Muscle of back (tissue), 11 donors: ENCODE measurements around the gene GLYR1. TPM values are rescaled to one million over a fixed set of nuclear protein-coding genes. Genes with fewer than 3 reads are reported as not detected.

Source experiments
- DNase-seq, 3 donors: peaks; one replicate each; pipeline versions ENCODE4 v3.0.0 to v3.0.0-alpha.2; 2013
- polyA plus RNA-seq, 10 donors: library from polyadenylated mRNA; unstranded; fragments of 120-200 nt; gene quantifications; one replicate each; pipeline ENCODE4 v1.2.1, GENCODE V29; 2013; ENCODE audit not compliant: insufficient read length in 10 of 10

GLYR1 gene
- polyA plus RNA-seq, 10 donors: 40.5 to 61.3 (median 49.6) TPM

GRCh38 chr16:4852221-4852872 lies 5.3 kb upstream of the GLYR1 start:
- DNase-seq: no peak

- DNase-seq: no peak
These were observed 3.1 kb upstream of the GLYR1 start for GRCh38 chr16:4850211-4850610.

DNA sequence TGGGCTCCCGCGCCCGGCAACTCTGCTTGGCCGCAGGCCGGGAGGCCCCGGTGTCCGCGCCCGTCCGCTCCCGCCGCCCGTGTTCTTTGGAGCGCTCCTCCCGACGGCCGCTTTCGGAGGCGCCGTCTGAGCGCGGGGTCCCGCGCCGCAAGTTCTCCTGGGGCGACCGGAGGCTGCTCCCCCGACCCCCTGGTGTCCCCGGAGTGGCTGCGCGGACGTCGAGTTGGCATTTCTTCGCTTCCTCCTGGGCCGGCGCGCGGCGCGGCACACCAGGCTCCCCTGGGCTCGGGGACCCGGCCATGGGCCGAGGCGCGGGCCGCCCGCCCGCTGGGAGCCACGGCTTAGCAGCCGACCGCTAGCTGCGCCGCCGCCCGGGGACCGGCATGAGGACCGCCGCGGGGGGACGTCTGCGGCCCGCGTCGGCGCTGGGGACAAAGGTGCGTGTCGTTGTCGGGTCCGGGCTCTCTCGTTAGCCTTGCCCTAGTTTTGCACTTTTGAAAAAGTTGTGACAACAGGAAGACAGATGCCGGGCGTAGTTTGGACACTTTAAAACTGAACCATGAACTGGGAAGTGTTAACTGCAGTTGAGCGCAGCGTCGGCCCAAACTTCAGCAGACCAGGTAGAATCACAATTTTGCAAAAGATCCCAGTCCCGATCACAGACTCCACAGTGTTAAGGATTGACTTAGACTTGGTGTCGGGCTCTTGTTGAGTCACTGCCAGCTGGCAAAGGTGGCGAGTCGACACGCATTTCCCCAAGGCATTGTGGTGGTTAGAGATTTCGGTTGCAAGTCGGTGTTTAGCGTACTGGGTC lies 893 bp upstream of the GLYR1 start:
- DNase-seq: peak; percentile 25 to 59 (median 27)

DNA sequence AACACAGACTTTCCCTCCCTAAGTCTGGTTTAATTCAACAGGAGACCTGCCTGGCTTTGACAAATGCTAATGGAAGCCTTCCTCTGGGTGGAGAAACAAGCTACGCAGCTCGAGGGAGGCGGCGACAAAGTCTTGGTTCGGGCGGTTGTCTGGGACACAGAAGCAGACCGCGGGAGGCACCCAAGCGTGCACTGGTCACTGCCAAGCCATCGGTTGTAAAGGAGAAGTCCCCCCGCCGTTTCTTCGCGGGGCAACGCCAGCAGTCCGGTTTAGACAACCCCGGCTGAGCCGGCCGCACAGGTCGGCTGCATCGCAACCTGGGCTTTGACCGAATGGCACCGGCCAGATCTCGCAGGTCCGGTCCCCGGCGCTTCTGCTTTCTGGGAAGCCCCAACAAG lies 586 bp downstream of the GLYR1 start:
- DNase-seq: peak; percentile 17 to 60 (median 32)

DNA sequence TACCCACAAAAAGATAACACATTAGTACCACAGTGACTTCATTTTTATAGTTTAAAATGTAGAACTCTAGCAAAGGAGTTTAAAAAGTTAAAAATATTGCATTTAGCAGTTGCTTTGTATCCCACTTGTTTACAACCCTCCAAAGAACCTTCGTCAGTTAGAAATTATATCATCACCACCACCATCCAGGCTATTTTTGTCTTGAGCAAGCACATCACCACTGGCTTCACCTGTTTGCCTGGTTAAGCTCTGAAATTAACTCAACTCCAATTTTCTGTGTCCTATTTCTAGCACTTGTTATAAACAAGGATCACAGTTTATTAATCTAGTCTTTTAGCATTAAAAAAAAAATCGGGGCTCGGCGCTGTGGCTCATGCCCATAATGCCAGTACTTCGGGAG lies 6.1 kb downstream of the GLYR1 start:
- no peak for DNase-seq

- no peak for DNase-seq
These were observed 7.1 kb downstream of the GLYR1 start for GRCh38 chr16:4839942-4840341.

DNA sequence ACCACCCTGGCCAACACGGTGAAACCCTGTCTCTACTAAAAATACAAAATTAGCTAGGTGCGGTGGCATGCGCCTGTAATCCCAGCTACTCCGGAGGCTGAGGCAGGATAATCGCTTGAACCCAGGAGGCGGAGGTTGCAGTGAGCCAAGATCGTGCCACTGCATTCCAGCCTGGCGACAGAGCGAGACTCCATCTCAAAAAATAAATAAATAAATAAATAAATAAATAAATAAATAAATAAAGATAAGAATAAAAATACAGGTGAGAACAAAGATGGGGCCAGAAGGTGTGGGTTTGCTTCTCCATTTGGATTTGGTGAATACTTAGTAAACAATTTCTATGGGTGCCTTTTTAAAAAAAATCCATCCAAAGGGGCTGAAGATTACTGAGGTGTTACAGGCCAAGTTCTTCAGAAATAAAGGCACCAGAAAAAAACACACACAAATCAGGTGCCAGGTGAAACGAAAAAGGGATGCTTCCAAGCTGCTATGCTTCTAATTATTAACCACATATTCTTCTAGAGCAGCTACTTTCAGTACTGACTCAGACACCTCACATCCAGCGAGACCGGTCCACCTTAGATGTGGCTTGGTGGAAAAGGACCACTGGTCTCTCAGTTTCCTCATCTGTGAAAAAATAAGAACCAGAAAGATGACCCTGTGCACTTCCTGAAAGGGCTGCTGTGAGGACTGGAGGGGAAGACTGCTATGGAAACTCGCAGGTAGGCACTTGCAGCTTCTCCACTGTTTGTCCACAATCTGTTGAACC lies 9.2 kb downstream of the GLYR1 start:
- DNase-seq: no peak

DNA sequence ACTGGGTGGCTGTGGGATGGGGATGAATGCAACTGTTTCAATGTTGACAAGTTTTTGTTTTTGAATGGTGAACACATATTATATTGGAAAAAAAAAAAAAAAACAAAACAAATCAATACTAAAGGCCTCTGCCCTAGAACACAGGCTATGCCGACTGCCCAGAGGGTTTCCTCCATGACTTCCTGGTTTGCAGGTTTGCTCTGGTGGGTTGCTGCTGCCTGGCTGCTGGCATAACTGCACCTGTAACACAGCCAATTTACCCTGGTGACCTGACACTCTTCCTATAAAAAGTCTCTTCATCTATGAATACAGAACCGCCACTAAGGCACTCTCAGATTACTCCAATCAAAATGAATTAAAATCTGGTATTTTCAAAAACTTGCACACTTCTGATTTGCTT lies 10.4 kb downstream of the GLYR1 start:
- DNase-seq: no peak

- no peak for DNase-seq
These were observed 13.5 kb downstream of the GLYR1 start for GRCh38 chr16:4833584-4833983.

GRCh38 chr16:4832698-4833343 lies 14.3 kb downstream of the GLYR1 start:
- no peak for DNase-seq

DNA sequence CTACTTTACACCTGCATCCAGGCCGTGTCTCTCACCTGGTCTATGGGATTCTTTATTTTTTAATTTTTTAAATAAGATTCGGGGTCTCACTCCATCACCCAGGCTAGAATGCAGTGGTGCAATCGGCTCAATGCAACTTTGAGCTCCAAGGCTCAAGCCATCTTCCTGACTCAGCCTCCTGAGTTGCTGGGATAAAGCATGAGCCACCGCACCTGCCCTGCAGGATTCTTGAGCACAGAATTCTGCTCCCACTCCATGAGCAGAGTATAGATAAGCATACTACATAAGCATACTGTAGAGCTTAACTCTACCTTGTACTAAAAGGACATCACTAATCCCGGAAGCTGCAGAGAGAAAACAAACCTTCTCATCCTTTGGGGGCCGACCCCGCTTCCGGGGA lies 15.5 kb downstream of the GLYR1 start:
- DNase-seq: no peak

GRCh38 chr16:4830408-4830807 lies 16.7 kb downstream of the GLYR1 start:
- no peak for DNase-seq

GRCh38 chr16:4828567-4829321 lies 18.3 kb downstream of the GLYR1 start:
- DNase-seq: no peak

- DNase-seq: no peak
These were observed 20.1 kb downstream of the GLYR1 start for GRCh38 chr16:4826980-4827379.

GRCh38 chr16:4826526-4826925 lies 20.6 kb downstream of the GLYR1 start:
- DNase-seq: no peak

GRCh38 chr16:4825196-4825595 lies 21.9 kb downstream of the GLYR1 start:
- DNase-seq: no peak

- no peak for DNase-seq
These were observed 26.4 kb downstream of the GLYR1 start for GRCh38 chr16:4820652-4821051.

DNA sequence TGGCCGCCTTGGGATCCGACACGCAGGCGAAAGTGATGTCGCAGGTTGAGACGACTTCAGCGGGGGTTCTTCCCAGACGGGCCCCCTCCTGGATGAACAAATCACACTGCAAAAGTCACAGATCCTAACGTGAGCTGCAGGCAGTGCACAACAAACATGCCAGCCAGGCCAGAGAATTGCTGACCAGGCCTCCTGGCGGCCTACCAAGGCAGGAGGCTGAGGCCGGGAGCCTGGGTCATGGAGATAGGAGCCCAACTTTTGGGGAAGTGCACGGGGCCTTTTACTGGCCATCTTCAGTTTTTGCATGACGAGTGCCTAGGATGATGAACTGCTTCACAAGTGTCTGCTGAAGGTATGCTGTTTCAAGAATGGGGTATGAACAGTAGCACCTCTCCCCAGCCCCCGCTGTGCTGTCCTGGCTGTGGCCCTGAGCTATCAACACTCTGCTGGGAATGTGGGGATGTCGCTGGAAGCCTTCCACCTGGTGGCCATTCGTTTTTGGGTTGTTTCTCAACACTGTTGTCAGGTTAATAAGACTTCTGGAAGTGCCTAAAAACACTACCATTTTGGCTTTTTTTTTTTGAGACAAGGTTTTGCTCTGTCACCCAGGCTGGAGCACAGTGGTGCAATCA lies 32.4 kb downstream of the GLYR1 start:
- DNase-seq: no peak

- no peak for DNase-seq
These were observed 33.0 kb downstream of the GLYR1 start for GRCh38 chr16:4814046-4814445.

- DNase-seq: no peak
These were observed 33.7 kb downstream of the GLYR1 start for GRCh38 chr16:4813251-4814003.
